GM12878 (cell line): ENCODE measurements around the gene SASH1. TPM values are rescaled to one million over a fixed set of nuclear protein-coding genes. Genes with fewer than 3 reads are reported as not detected.

Experiments
- ATAC-seq: fragments of 200-7000 bp; cut with Tn5 transposase; 3 replicates; pipeline ENCODE4 v1.9.1; 2020; ENCODE audit warnings: mild to moderate bottlenecking, moderate library complexity
- BruUV-seq: library from RNA; stranded (reverse); fragments of 400-500 nt; replicated peaks from 2 replicates; lab custom pipeline; 2021; lab: Mats Ljungman, UMichigan
- CTCF ChIA-PET: fragments of 300-600 bp; sonication (Branson Sonifier 250); formaldehyde crosslinking; extraction: SDS; loops from one replicate; lab custom pipeline; 2021; ENCODE audit warnings: inconsistent platforms; lab: Yijun Ruan, JAX
- POLR2A ChIA-PET: fragments of 350-600 bp; formaldehyde crosslinking; extraction: SDS; loops from one replicate; lab custom pipeline; 2021; ENCODE audit warnings: inconsistent platforms; lab: Charles Lee
- RAD21 ChIA-PET: fragments of 300-600 bp; sonication (Branson Sonifier 250); formaldehyde crosslinking; loops from one replicate; lab custom pipeline; 2023; ENCODE audit warnings: antibody characterized with exemption; ENCODE audit not compliant: unreplicated experiment; lab: Charles Lee
- SMC1A ChIA-PET: fragments of 300-600 bp; sonication (Branson Sonifier 250); formaldehyde crosslinking; loops from one replicate; lab custom pipeline; 2023; ENCODE audit not compliant: unreplicated experiment, uncharacterized antibody; lab: Charles Lee
- DNase-seq: peaks from one replicate; pipeline ENCODE4 v3.0.0-alpha.2; 2011; ENCODE audit warnings: low read depth, low spot score
- FAIRE-seq: peaks from 3 replicates; lab custom pipeline; 2011; peaks lifted over from hg19 to GRCh38; lab: Jason Lieb, UNC
- H2AFZ ChIP-seq: 2 replicates; pipeline ENCODE4 v1.6.0; 2011; ENCODE audit warnings: low read depth, low read length, control low read depth; ENCODE audit not compliant: control insufficient read depth
- H3K27ac ChIP-seq: 2 replicates; pipeline ENCODE4 v1.5.1; 2011; ENCODE audit warnings: control low read depth; ENCODE audit not compliant: control insufficient read depth, insufficient read depth
- H3K27me3 ChIP-seq, 2 experiments: replicated peaks in 1 of 2; 2 replicates each; pipeline versions ENCODE4 v1.6.0 to v1.6.1; 2011; ENCODE audit warnings: low read length in 1 of 2; ENCODE audit not compliant: control insufficient read depth in 2 of 2, insufficient read depth in 2 of 2
- H3K36me3 ChIP-seq, 2 experiments: 2 replicates each; pipeline ENCODE4 v1.5.1; 2011; ENCODE audit warnings: low read length in 1 of 2; ENCODE audit not compliant: control insufficient read depth in 2 of 2, insufficient read depth in 2 of 2
- H3K4me1 ChIP-seq: 2 replicates; pipeline ENCODE4 v1.6.1; 2011; ENCODE audit warnings: mild to moderate bottlenecking, low read length, moderate library complexity, mixed read lengths; ENCODE audit not compliant: control insufficient read depth, insufficient read depth
- H3K4me2 ChIP-seq: 2 replicates; pipeline ENCODE4 v1.6.0; 2011; ENCODE audit warnings: control low read depth; ENCODE audit not compliant: control insufficient read depth, insufficient read depth
- H3K4me3 ChIP-seq: fragments of 200-600 bp; sonication (generic); 2 replicates; pipeline ENCODE4 v1.5.1; 2016
- H3K79me2 ChIP-seq: 2 replicates; pipeline ENCODE4 v1.6.0; 2011; ENCODE audit warnings: low read length; ENCODE audit not compliant: control insufficient read depth, insufficient read depth
- H3K9ac ChIP-seq: 2 replicates; pipeline ENCODE4 v1.8.0; 2011; ENCODE audit warnings: low read length, control low read depth, mixed read lengths; ENCODE audit not compliant: control insufficient read depth, insufficient read depth
- H3K9me3 ChIP-seq: replicated peaks from 3 replicates; pipeline ENCODE4 v1.5.1; 2011; ENCODE audit warnings: mild to moderate bottlenecking, low read length; ENCODE audit not compliant: control insufficient read depth, insufficient read depth
- H4K20me1 ChIP-seq: 2 replicates; pipeline ENCODE4 v1.6.0; 2011; ENCODE audit not compliant: control insufficient read depth, insufficient read depth
- BHLHE40 ChIP-seq, 2 experiments: fragments of 450-650 bp in 1 of 2; IDR thresholded peaks; 2 replicates each; pipeline ENCODE4 v1.6.1; 2011 to 2017; ENCODE audit warnings: low read depth in 2 of 2, borderline replicate concordance in 1 of 2, improper control_type of control experiment in 1 of 2, low read length in 1 of 2, mild to moderate bottlenecking in 1 of 2
- CHD1 ChIP-seq: IDR thresholded peaks from 2 replicates; pipeline ENCODE4 v1.6.1; 2012; ENCODE audit warnings: low read depth, low read length, improper control_type of control experiment
- JUNB ChIP-seq: IDR thresholded peaks from 2 replicates; pipeline ENCODE4 v1.6.1; 2016; ENCODE audit warnings: antibody characterized with exemption, mild to moderate bottlenecking
- MEF2B ChIP-seq: fragments of 450-650 bp; IDR thresholded peaks from 2 replicates; pipeline ENCODE4 v1.6.1; 2018; ENCODE audit warnings: mild to moderate bottlenecking, moderate library complexity; ENCODE audit not compliant: partially characterized antibody, poor library complexity, severe bottlenecking
- NFXL1 ChIP-seq: fragments of 450-650 bp; IDR thresholded peaks from 2 replicates; pipeline ENCODE4 v1.6.1; 2017; ENCODE audit warnings: antibody characterized with exemption, mild to moderate bottlenecking, borderline replicate concordance
- RELA ChIP-seq: fragments of 450-650 bp; IDR thresholded peaks from 2 replicates; pipeline ENCODE4 v1.8.0; 2014; ENCODE audit warnings: borderline replicate concordance; ENCODE audit not compliant: partially characterized antibody
- SRF ChIP-seq, 2 experiments: IDR thresholded peaks; 2 replicates each; pipeline ENCODE4 v1.6.1; 2011; ENCODE audit warnings: low read depth in 2 of 2, low read length in 2 of 2, mild to moderate bottlenecking in 1 of 2, moderate library complexity in 1 of 2
- STAT3 ChIP-seq: IDR thresholded peaks from 2 replicates; pipeline ENCODE4 v1.6.1; 2011; ENCODE audit warnings: low read depth, low read length, improper control_type of control experiment
- YY1 ChIP-seq: IDR thresholded peaks from 2 replicates; pipeline ENCODE4 v1.6.1; 2011; ENCODE audit warnings: low read depth, mild to moderate bottlenecking, low read length
- ZNF24 ChIP-seq: fragments of 450-650 bp; IDR thresholded peaks from 2 replicates; pipeline ENCODE4 v1.6.1; 2017; ENCODE audit warnings: antibody characterized with exemption, mild to moderate bottlenecking
- ZNF622 ChIP-seq: fragments of 450-650 bp; IDR thresholded peaks from 2 replicates; pipeline ENCODE4 v1.6.1; 2017; ENCODE audit warnings: mild to moderate bottlenecking, inconsistent platforms
- WGBS: methylation state at CpG from one replicate; pipeline ENCODE4 v1.1.6; 2016; ENCODE audit warnings: low lambda C conversion rate; ENCODE audit not compliant: insufficient replicate concordance, insufficient coverage; ENCODE audit errors: missing lambda C conversion rate; 5-methylcytosine and 5-hydroxymethylcytosine counted together
- in situ Hi-C: fragments of 300-500 bp; cut with MboI; formaldehyde crosslinking; loops from 9 replicates; pipeline ENCODE4 v1.14.3; 2018; ENCODE audit warnings: mixed read lengths
- intact Hi-C: fragments of 100-400 bp; cut with micrococcal nuclease; formaldehyde crosslinking; loops from one replicate; pipeline ENCODE4 v1.14.2; 2022; ENCODE audit not compliant: unreplicated experiment
- polyA plus RNA-seq, 11 experiments: library from polyadenylated mRNA; depleted of rRNA in 4 of 11; unstranded in 6 of 11; stranded (reverse) in 5 of 11; fragments of >200 nt; fragmentation: Nextera tagmentation in 4 of 11; fragmentation: Illumina TruSeq in 1 of 11; extraction: Ambion mirVana in 4 of 11; extraction: Trizol in 1 of 11; gene quantifications; 1 replicate in 1 of 11; 2 replicates in 10 of 11; pipeline versions ENCODE4 v1.2.1 to v1.2.3, GENCODE V29; 2011 to 2016; ENCODE audit warnings: inconsistent platforms in 2 of 11, missing spikeins in 2 of 11, low read depth in 1 of 11
- total RNA-seq, 4 experiments: library from RNA; depleted of rRNA in 3 of 4; stranded (reverse); fragments of >200 nt in 3 of 4; fragmentation: Illumina TruSeq in 1 of 4; extraction: Trizol in 1 of 4; gene quantifications; 2 replicates each; pipeline versions ENCODE4 v1.2.1 to v1.2.3, GENCODE V29; 2013 to 2021

The SASH1 gene
- total and polyA plus RNA-seq, 10 of the 15 experiments (the other 5 are each of a cell fraction or from before 2014, with no cell fraction given) = 0.01 to 0.73 (median 0.14) TPM; not detected in 4

DNA sequence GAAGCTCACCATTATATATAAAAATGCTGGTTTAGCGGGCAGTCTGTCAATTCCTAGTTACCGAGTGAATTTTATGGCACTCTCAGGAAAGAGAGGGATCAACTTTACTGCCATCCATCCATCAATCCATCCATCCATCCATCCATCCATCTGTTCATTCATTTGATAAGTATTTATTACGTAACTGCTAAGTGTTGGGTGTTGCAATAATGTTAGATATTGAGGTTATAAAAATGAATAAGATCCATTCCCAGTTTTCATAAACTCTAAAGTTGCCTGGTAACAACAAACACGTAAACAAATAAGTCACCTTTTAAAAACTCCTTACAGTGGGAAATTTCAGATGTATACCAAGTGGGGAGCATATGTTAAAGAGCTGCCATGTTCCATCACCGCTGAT is 36.8 kb downstream of the SASH1 start:
- DNase-seq (no peak), FAIRE-seq (no peak), ATAC-seq (no peak)
- Histone ChIP-seq H2AFZ (no peak overlapping the region), H3K9ac (no peak overlapping the region), H3K4me2 (no peak overlapping the region), H3K79me2 (no peaks in the 10 kb centered on the region), H3K4me3 (no peak overlapping the region), H4K20me1 (no peaks in the 10 kb centered on the region), H3K36me3 (no peaks in the 10 kb centered on the region), H3K27ac (no peak overlapping the region), H3K4me1 (no peaks in the 10 kb centered on the region), H3K9me3 (no peaks in the 10 kb centered on the region), H3K27me3 (0 out of 4 replicates have a peak, but pooled peaks cover 0 to 1% of the 10 kb centered on the region in 2 experiments)
- ChIA-PET POLR2A (no interaction called here), SMC1A (no interaction called here), CTCF (no interaction called here), RAD21 (no interaction called here)
- WGBS = 45% methylated on average over 5 of the region's 5 CpGs
- in situ Hi-C loops = no loop called here
- TF ChIP-seq CHD1 = no peak
- TF ChIP-seq STAT3 = no peak
- no peak for TF ChIP-seq BHLHE40 (IDR thresholded peaks at IDR 0.05; ENCODE audit: borderline replicate concordance in 1 of 2, low read depth in 2 of 2, low read length in 1 of 2)
- no peak for TF ChIP-seq ZNF622
- no peak for TF ChIP-seq NFXL1
- TF ChIP-seq SRF (IDR thresholded peaks at IDR 0.05; ENCODE audit: low read depth in 2 of 2, low read length in 2 of 2) = no peak
- TF ChIP-seq MEF2B = no peak
- TF ChIP-seq YY1 = no peak
- TF ChIP-seq ZNF24 = no peak
- TF ChIP-seq JUNB = no peak
- no peak for TF ChIP-seq RELA
- TF ChIP-seq, all 136 proteins: peak for 0
- intact Hi-C loops = no loop called here
- BruUV-seq = no TSS peak
